SU-DHL-6 (cell line): ENCODE data around the gene ZCCHC24.

Experiments
- H2AFZ ChIP-seq: fragments of 200-600 bp; sonication (generic); 2 replicates; pipeline ENCODE4 v1.6.1; 2014; ENCODE audit warnings: low read depth, mild to moderate bottlenecking, moderate library complexity, mixed read lengths, antibody characterized with exemption, low read length; ENCODE audit not compliant: severe bottlenecking
- H3F3A ChIP-seq: fragments of 200-600 bp; shearing (Covaris generic); 2 replicates; pipeline ENCODE4 v1.6.0; 2016; ENCODE audit warnings: antibody characterized with exemption, mild to moderate bottlenecking; ENCODE audit not compliant: insufficient read depth
- H3K27ac ChIP-seq: fragments of 200-600 bp; sonication (generic); 2 replicates; pipeline ENCODE4 v1.5.1; 2016; ENCODE audit warnings: low read depth, mild to moderate bottlenecking, low read length, moderate library complexity, mixed read lengths
- H3K27me3 ChIP-seq: fragments of 200-600 bp; sonication (generic), shearing (Covaris generic); 2 replicates; pipeline ENCODE4 v1.6.0; 2014; ENCODE audit warnings: mild to moderate bottlenecking, low read length
- H3K36me3 ChIP-seq: fragments of 200-600 bp; sonication (generic); 2 replicates; pipeline ENCODE4 v1.6.1; 2014; ENCODE audit warnings: mild to moderate bottlenecking, low read length, mixed read lengths
- H3K4me2 ChIP-seq: fragments of 300-600, 200-600 bp; shearing (Covaris generic), sonication (generic); 2 replicates; pipeline ENCODE4 v1.6.0; 2014; ENCODE audit warnings: low read length, low read depth, mild to moderate bottlenecking; ENCODE audit not compliant: poor library complexity, severe bottlenecking
- H3K4me3 ChIP-seq: fragments of 200-600 bp; sonication (generic); 2 replicates; pipeline ENCODE4 v1.5.1; 2014; ENCODE audit warnings: antibody characterized with exemption, low read length, mild to moderate bottlenecking, mixed read lengths; ENCODE audit not compliant: insufficient read depth, poor library complexity, severe bottlenecking
- H3K79me2 ChIP-seq: fragments of 200-600 bp; sonication (generic); 2 replicates; pipeline ENCODE4 v1.6.1; 2014; ENCODE audit warnings: mild to moderate bottlenecking, low read length, moderate library complexity; ENCODE audit not compliant: insufficient read depth
- H3K9ac ChIP-seq: fragments of 200-600 bp; sonication (generic); 2 replicates; pipeline ENCODE4 v1.7.0; 2014; ENCODE audit warnings: mild to moderate bottlenecking, low read length
- H3K9me2 ChIP-seq: fragments of 200-600 bp; sonication (generic); replicated peaks from 2 replicates; pipeline ENCODE4 v1.6.1; 2014; ENCODE audit warnings: low read length; ENCODE audit not compliant: insufficient read depth
- H3K9me3 ChIP-seq: fragments of 200-600 bp; sonication (generic); 2 replicates; pipeline ENCODE4 v1.6.1; 2014; ENCODE audit warnings: low read length, mixed read lengths; ENCODE audit not compliant: insufficient read depth
- H4K20me1 ChIP-seq: fragments of 200-600 bp; sonication (generic); 2 replicates; pipeline ENCODE4 v1.6.1; 2014; ENCODE audit warnings: low read depth, mild to moderate bottlenecking, antibody characterized with exemption, low read length, moderate library complexity, mixed read lengths
- CTCF ChIP-seq: fragments of 200-600 bp; sonication (generic); IDR thresholded peaks from one replicate; pipeline ENCODE4 v1.5.1; 2017; ENCODE audit warnings: antibody characterized with exemption, mild to moderate bottlenecking, low read length, moderate library complexity; ENCODE audit not compliant: insufficient read depth, poor library complexity, severe bottlenecking
- EZH2phosphoT487 ChIP-seq: fragments of 200-600 bp; sonication (generic), shearing (Covaris generic); conservative IDR thresholded peaks from 2 replicates; pipeline ENCODE4 v1.6.1; 2018; ENCODE audit warnings: mild to moderate bottlenecking, antibody characterized with exemption, low read length, moderate library complexity, mixed read lengths

The ZCCHC24 gene

GRCh38 chr10:79488870-79489269 is 43.4 kb upstream of the ZCCHC24 start:
- Histone ChIP-seq H3K9me2 (no peaks in the 10 kb centered on the region), H3K4me2 (no peak overlapping the region), H3K27me3 (no peaks in the 10 kb centered on the region), H3K4me3 (no peak overlapping the region), H3K36me3 (no peaks in the 10 kb centered on the region), H2AFZ (no peak overlapping the region), H3F3A (no peaks in the 10 kb centered on the region), H4K20me1 (no peaks in the 10 kb centered on the region), H3K9me3 (no peaks in the 10 kb centered on the region), H3K27ac (no peak overlapping the region), H3K79me2 (no peaks in the 10 kb centered on the region), H3K9ac (no peak overlapping the region)
- TF ChIP-seq EZH2phosphoT487 (no peak), CTCF (no peak)

- no peak overlapping the region for H3K9ac ChIP-seq
- no peaks in the 10 kb centered on the region for H4K20me1 ChIP-seq
- no peaks in the 10 kb centered on the region for H3K79me2 ChIP-seq
- no peaks in the 10 kb centered on the region for H3F3A ChIP-seq
- no peak overlapping the region for H3K4me2 ChIP-seq
- H3K36me3 ChIP-seq = no peaks in the 10 kb centered on the region
- no peak overlapping the region for H3K27ac ChIP-seq
- no peaks in the 10 kb centered on the region for H3K9me2 ChIP-seq
- TF ChIP-seq EZH2phosphoT487 = no peak
- no peaks in the 10 kb centered on the region for H3K27me3 ChIP-seq
- H2AFZ ChIP-seq = no peak overlapping the region
- H3K4me3 ChIP-seq = no peak overlapping the region
- H3K9me3 ChIP-seq = no peaks in the 10 kb centered on the region
These were observed 42.9 kb upstream of the ZCCHC24 start for GRCh38 chr10:79488336-79488735.

- Histone ChIP-seq H3K9me2 (no peaks in the 10 kb centered on the region), H3K4me3 (no peak overlapping the region), H3K9ac (no peak overlapping the region), H2AFZ (no peak overlapping the region), H3K36me3 (no peaks in the 10 kb centered on the region), H3F3A (no peaks in the 10 kb centered on the region), H4K20me1 (no peaks in the 10 kb centered on the region), H3K27me3 (no peaks in the 10 kb centered on the region), H3K4me2 (no peak overlapping the region), H3K9me3 (no peaks in the 10 kb centered on the region), H3K27ac (no peak overlapping the region), H3K79me2 (no peaks in the 10 kb centered on the region)
- no peak for TF ChIP-seq EZH2phosphoT487
- peak; percentile 33 for TF ChIP-seq CTCF
These were observed 42.1 kb upstream of the ZCCHC24 start for GRCh38 chr10:79487296-79488194.

- TF ChIP-seq EZH2phosphoT487 = no peak
- TF ChIP-seq CTCF = no peak
These were observed 39.1 kb upstream of the ZCCHC24 start for GRCh38 chr10:79484476-79484875.

More at GRCh38 chr10:79484476-79484875, 39.1 kb upstream of the ZCCHC24 start:
- Histone ChIP-seq H3K27me3 (no peaks in the 10 kb centered on the region), H3K4me2 (no peak overlapping the region), H3K36me3 (no peaks in the 10 kb centered on the region), H3K9ac (no peak overlapping the region), H4K20me1 (no peaks in the 10 kb centered on the region), H3K9me3 (no peaks in the 10 kb centered on the region), H3K79me2 (no peaks in the 10 kb centered on the region), H2AFZ (no peak overlapping the region), H3K9me2 (no peaks in the 10 kb centered on the region), H3K27ac (no peak overlapping the region), H3F3A (no peaks in the 10 kb centered on the region), H3K4me3 (no peak overlapping the region)
